Body of pancreas (tissue), 4 donors: ENCODE measurements around the gene LTC4S.

ENCODE experiments used
- CTCF ChIP-seq, 7 experiments: fragments of 450-650 bp in 4 of 7; fragments of 200-600 bp in 3 of 7; sonication (generic) in 3 of 7; IDR thresholded peaks; one replicate each; pipeline ENCODE4 v1.5.1; 2016 to 2019; ENCODE audit warnings: antibody characterized with exemption in 7 of 7
- POLR2A ChIP-seq, 3 donors: fragments of 450-650 bp; IDR thresholded peaks; one replicate each; pipeline ENCODE4 v1.6.1; 2016; ENCODE audit warnings: antibody characterized with exemption in 3 of 3, mild to moderate bottlenecking in 2 of 3

GRCh38 chr5:179827680-179828079 lies 33.9 kb downstream of the LTC4S start:
- TF ChIP-seq POLR2A (IDR thresholded peaks at IDR 0.05) (no peak), CTCF (IDR thresholded peaks at IDR 0.05) (no peak)
